IMR-90 (cell line): ENCODE results near the gene CEBPZ.

Experiments
- MAFK ChIP-seq: IDR thresholded peaks from 2 replicates; pipeline ENCODE4 v1.6.1; 2012; ENCODE audit warnings: low read depth, low read length, improper control_type of control experiment
- MXI1 ChIP-seq: IDR thresholded peaks from 2 replicates; pipeline ENCODE4 v1.6.1; 2012; ENCODE audit warnings: low read depth, mild to moderate bottlenecking, low read length, moderate library complexity, borderline replicate concordance
- POLR2A ChIP-seq: IDR thresholded peaks from 2 replicates; pipeline ENCODE4 v1.6.1; 2012; ENCODE audit warnings: mild to moderate bottlenecking, low read depth, low read length
- RAD21 ChIP-seq: IDR thresholded peaks from 2 replicates; pipeline ENCODE4 v1.6.1; 2012; ENCODE audit warnings: low read length, improper control_type of control experiment
- RFX5 ChIP-seq: IDR thresholded peaks from 2 replicates; pipeline ENCODE4 v1.8.0; 2012; ENCODE audit warnings: low read depth, mild to moderate bottlenecking, low read length, moderate library complexity
- SMC3 ChIP-seq: fragments of 150-350 bp; IDR thresholded peaks from 2 replicates; pipeline ENCODE4 v1.6.1; 2016; ENCODE audit warnings: low read depth, mild to moderate bottlenecking, antibody characterized with exemption, low read length, moderate library complexity
- USF2 ChIP-seq: fragments of 150-350 bp; IDR thresholded peaks from 2 replicates; pipeline ENCODE4 v1.6.1; 2017; ENCODE audit warnings: mild to moderate bottlenecking, antibody characterized with exemption, low read length, low read depth
- TF ChIP-seq, protein P1 (sequence below): conservative IDR thresholded peaks from 2 replicates; pipeline ENCODE4 v1.5.1; 2012; ENCODE audit warnings: mild to moderate bottlenecking, low read depth, low read length, improper control_type of control experiment

- TF ChIP-seq POLR2A (no peak), RAD21 (no peak), MAFK (no peak), RFX5 (no peak), SMC3 (no peak), MXI1 (no peak), USF2 (no peak)
- TF ChIP-seq, protein P1, sequence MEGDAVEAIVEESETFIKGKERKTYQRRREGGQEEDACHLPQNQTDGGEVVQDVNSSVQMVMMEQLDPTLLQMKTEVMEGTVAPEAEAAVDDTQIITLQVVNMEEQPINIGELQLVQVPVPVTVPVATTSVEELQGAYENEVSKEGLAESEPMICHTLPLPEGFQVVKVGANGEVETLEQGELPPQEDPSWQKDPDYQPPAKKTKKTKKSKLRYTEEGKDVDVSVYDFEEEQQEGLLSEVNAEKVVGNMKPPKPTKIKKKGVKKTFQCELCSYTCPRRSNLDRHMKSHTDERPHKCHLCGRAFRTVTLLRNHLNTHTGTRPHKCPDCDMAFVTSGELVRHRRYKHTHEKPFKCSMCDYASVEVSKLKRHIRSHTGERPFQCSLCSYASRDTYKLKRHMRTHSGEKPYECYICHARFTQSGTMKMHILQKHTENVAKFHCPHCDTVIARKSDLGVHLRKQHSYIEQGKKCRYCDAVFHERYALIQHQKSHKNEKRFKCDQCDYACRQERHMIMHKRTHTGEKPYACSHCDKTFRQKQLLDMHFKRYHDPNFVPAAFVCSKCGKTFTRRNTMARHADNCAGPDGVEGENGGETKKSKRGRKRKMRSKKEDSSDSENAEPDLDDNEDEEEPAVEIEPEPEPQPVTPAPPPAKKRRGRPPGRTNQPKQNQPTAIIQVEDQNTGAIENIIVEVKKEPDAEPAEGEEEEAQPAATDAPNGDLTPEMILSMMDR = no peak
These were observed 8.3 kb downstream of the CEBPZ start for GRCh38 chr2:37223131-37223530.
